Measurements from ENCODE around the gene NFE2L2. TPM values are rescaled to one million over a fixed set of nuclear protein-coding genes. Genes with fewer than 3 reads are reported as not detected.

NFE2L2 gene
- total and polyA plus RNA-seq, 9 of the 15 experiments (the other 6 are each of a cell fraction or from before 2014, with no cell fraction given): 29.3 to 120 (median 59.3) TPM

DNA sequence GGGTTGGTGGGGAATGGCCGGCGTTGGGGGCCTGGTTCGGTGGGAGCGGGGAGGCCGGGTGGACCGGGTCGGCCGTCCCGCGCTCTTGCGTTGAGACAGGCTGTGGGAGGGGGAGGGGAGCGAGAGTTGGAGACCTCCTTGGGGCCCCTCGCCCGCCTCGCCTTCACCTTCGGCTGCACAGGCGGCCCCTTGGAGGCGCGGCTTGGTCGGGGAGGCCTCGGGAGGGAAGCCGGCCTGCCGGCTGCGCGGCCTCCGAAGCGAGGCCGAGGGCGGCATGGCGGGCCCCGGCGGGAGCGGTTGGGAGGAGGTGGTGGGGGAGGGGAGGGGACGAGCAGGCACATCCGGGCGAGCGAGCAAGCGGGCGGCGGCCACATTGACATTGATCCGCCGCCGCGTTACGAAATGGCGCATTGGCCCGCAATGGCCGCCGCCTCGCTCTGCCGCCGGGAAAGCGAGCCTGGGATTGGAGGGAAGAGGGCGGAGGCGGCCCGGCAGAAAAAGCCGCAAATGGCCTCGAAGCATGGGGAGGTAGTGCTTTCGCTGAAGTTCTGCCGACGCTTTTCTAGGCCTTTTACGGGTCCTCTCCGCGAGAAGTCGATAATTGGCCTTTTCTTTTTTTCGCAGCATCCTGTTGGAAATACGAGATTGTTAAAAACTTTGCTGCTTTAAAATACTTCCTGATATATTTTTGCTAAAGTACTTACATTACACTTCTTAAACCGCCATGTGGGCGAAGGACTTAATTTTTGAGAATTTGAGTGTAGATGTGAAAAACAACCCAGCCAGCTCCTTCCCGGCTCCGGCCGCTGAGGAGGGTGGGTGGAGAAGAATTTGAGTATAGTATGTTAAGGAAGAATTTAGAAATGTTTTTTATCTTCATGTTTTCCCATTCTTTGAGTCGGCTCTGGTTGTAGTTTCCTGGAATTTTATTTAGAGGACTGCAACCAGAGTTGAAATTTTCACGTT, 51.4 kb downstream of the NFE2L2 start (continued):
- no peak for TF ChIP-seq RNF219 (CRISPR knock-in tag; IDR thresholded peaks at IDR 0.05)
- TF ChIP-seq ZNF717 (CRISPR knock-in tag; IDR thresholded peaks at IDR 0.05): no peak
- TF ChIP-seq PREB (CRISPR knock-in tag; IDR thresholded peaks at IDR 0.05): no peak
- TF ChIP-seq CCAR2 (IDR thresholded peaks at IDR 0.05; ENCODE audit: low read depth, low read length): no peak
- TF ChIP-seq CREB1 (IDR thresholded peaks at IDR 0.05): peak; percentile 42
- no peak for TF ChIP-seq CREB1 (CRISPR knock-in tag; IDR thresholded peaks at IDR 0.05)
- 0 out of 2 replicates have a peak, but pooled peaks have one; percentile 28 for TF ChIP-seq ZNF232 (CRISPR knock-in tag; IDR thresholded peaks at IDR 0.05)
- TF ChIP-seq ZKSCAN8 (CRISPR knock-in tag; IDR thresholded peaks at IDR 0.05): peak; percentile 46; the same call in 1 of the 2 replicates
- TF ChIP-seq ZBTB49 (CRISPR knock-in tag; IDR thresholded peaks at IDR 0.05; ENCODE audit: borderline replicate concordance): no peak
- no peak for TF ChIP-seq DACH1 (IDR thresholded peaks at IDR 0.05; ENCODE audit: partially characterized antibody)
- TF ChIP-seq MTF1 (CRISPR knock-in tag; IDR thresholded peaks at IDR 0.05; ENCODE audit: borderline replicate concordance): no peak
- no peak for TF ChIP-seq ZNF609 (CRISPR knock-in tag; IDR thresholded peaks at IDR 0.05; ENCODE audit: borderline replicate concordance)
- no peak for TF ChIP-seq IRF2 (CRISPR knock-in tag; IDR thresholded peaks at IDR 0.05)
- no peak; the same call in 1 of the 2 replicates for TF ChIP-seq MAFF (IDR thresholded peaks at IDR 0.05; ENCODE audit: low read length)
- no peak for TF ChIP-seq SMC3 (conservative IDR thresholded peaks at IDR 0.05; ENCODE audit: insufficient read depth, low read depth, low read length)
- peak; percentile 75 for TF ChIP-seq NCOR1 (IDR thresholded peaks at IDR 0.05)
- TF ChIP-seq HMG20B (CRISPR knock-in tag; IDR thresholded peaks at IDR 0.05): no peak

All from K562 (cell line).